Bone marrow (tissue), 2 donors: ENCODE results near the gene REPIN1.

Source experiments
- DNase-seq, 2 donors: peaks; one replicate each; lab custom pipeline; 2025; lab: John Stamatoyannopoulos, UW

The REPIN1 gene

DNA sequence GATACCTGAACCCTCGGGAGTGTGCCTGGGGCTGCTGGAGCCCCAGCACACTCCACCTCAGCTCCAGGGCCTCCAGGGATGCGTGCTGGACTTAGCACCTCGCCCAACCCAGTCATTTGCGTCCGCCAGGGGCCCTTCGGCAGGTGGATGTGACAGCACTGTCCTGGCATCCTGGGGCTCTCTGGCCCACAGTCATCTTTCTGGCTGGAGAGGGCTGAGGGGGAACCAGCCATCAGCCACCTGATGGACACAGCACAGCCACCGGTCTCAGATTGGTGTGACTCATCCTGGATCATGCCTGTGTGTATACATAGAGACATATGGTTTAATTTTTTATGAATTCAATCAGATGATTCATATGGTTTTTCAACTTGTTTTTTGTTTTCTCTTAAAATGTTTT, 21.6 kb downstream of the REPIN1 start:
- DNase-seq: no peak

DNA sequence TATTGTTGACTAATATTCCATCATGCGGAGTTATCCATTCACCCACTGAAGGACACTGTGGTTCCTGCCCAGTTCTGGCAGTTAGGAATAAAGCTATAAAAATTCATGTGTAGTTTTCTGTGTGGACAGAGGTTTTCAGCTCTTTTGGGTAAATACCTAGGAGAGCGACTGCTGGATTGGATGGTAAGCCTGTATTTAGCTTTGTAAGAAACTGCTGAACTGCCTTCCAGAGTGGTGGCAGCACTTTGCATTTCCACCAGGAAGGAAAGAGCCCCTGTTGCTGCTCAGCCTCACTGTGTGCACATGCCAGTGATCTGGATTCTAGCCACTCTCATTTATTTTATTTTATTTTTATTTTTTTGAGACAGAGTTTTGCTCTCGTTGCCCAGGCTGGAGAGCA, 24.7 kb downstream of the REPIN1 start:
- no peak for DNase-seq

DNA sequence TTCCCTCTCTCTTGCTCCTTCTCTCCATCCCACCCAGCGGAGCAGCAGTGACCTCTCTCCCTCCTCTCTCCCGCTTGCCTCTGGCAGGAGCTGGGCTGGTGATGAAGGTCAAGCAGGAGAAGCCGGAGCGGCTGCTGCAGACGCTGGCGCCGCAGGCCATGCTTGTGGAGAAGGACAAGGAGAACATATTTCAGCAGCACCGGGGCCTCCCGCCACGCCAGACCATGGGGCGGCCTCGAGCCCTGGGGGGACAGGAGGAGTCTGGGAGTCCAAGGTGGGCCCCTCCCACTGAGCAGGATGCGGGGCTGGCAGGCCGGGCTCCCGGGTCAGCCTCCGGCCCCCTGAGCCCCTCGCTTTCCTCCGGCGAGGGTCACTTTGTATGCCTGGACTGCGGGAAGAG, 27.8 kb downstream of the REPIN1 start:
- DNase-seq: no peak

DNA sequence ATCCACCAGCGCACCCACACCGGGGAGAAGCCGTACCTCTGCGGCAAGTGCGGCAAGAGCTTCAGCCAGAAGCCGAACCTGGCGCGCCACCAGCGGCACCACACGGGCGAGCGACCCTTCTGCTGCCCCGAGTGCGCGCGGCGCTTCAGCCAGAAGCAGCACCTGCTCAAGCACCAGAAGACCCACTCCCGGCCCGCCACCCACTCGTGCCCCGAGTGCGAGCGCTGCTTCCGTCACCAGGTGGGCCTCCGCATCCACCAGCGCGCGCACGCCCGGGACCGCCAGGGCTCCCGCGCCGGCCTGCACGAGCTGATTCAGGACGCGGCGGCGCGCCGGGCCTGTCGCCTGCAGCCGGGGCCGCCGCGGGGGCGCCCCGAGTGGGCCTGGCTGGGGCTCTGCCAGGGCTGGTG, 28.2 kb downstream of the REPIN1 start:
- no peak for DNase-seq

DNA sequence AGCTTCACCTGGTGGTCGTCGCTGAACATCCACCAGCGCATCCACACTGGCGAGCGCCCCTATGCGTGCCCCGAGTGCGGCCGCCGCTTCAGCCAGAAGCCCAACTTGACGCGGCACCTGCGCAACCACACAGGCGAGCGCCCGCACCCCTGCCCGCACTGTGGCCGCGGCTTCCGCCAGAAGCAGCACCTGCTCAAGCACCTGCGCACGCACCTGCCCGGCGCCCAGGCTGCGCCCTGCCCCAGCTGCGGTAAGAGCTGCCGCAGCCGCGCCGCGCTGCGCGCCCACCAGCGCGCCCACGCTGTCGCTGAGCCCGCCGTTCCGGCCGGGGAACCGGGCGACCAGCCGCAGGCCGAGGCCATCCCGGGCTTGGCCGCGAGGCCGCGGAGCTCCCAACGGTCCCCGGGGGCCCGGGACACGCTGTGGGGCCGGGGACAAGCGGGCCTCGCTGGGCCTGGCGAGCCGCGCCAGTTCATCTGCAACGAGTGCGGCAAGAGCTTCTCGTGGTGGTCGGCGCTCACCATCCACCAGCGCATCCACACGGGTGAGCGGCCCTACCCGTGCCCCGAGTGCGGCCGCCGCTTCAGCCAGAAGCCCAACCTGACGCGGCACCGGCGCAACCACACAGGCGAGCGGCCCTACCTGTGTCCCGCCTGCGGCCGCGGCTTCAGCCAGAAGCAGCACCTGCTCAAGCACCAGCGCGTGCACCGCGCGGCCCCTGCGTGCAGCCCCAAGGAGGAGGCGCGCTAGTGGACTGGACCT, 28.9 kb downstream of the REPIN1 start:
- no peak for DNase-seq

DNA sequence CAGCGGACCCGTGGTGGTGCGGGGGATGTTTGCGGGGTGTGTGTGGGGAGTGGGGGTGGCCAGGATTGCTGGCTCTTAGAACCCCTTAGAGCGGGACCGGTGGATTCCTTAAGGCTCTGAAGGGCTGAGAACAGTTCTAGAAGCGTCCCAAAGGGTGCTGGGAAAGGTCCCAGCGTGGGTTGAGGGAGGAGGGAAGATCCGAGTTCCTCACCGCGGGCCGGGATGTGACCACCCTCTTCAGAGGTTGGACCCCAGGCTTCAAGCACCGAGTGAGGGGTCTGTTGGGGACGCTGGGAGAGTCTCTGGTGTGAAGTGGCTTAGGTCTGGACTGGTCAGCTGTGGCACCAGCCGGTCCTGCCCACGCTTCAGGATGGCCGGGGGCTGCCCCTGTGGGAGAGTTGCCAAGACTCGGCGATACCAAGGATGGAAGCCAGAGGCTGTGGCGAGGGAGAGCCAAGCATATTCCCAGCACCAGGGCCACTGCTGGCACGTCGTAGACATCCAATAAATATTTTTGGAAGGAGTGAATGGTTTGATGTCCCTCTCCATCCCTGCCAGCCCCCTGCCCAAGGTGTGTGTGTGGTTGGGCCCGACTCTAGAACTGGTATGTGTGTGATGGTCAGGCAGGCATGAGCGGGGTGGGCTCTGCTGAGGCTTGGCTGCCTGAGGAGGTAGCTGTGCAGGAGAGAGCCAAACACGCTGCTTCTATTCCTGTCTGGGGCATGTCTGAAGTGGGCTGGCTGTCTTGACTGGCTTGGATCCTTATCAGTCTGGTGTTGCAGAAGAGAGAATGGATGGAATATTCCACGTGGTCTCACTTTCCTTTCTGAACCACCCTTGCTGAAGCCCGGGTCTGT, 29.7 kb downstream of the REPIN1 start:
- DNase-seq: no peak

DNA sequence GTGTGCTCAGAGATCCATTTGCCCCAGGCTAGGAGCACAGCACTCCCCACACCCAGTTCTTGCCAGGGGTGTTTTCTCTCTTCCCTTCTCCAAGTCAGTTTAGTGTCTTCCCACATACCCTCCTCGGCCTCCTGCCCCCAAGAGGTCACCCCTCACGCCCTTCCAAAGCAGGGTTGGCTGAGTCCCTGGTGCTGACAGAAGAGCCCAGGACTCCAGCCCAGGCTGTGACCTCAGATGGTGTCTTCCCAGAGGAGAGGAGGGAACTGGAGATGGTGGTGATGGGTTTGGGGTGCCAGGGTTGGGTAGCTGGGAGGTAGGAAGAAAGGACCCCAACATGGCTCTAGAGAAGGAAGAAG, 30.3 kb downstream of the REPIN1 start:
- no peak for DNase-seq

DNA sequence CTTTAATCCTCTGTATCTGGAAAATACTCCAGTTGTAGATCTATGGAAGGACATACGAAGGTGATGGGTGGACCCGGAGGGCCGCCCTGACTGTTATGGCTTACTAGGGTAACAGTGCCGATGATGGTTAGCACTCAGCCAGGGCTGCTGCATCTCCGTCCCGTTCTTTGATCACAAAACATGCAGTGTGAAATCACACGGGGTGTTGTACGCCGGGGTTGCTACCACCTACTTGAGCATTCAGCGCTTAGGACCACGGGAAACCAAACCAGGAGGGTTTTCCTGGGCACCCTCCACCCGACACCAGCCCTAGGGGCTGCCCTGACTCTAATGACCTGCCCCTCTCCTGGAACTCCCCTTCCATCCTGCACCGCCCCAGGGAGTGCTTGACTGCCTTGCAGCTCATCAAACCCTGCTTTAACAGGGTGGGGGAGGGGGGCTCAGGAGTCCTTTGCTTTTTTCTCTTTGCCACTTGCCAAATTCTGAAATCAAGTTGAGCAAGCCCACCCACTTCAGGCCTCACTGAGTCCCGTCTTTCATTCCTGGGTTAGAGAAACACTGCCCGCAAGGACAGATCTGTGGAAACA, 30.9 kb downstream of the REPIN1 start:
- DNase-seq: no peak

DNA sequence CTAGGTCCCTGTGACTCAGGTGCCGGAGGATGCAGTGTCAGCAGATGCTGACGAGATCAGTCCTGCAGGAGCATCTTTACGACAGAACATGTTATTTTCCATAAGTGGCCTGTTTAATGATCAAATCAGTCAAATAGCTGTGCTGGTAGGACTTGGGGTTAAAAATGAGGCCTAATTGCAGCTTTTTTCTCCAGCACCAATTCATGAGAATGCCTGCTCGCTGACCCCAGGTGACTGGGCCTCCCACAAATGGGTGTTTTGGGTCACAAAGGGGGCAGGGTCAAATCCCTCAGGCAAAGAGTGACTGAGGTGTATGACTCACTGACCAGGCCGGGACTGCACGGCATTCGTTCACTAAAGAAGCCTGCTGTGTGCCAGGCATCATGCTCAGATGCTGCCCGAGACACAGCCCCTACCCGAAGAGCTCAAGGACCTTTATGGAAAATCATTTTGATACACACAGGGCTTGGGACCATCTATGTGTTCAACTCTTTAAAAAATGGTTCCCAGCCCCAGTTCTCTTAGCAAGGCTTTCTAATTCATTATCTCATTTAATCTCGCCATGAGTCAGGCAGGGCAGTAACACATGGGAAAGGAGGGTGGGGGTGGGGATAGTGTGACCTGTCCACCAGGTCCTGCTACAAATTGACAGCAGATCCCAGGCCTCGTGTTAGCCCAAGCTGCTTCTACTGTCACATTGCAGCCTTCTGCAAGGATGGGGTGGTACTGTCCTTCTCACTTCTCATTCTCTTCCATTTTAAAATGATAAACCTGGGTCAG, 31.6 kb downstream of the REPIN1 start:
- no peak for DNase-seq

DNA sequence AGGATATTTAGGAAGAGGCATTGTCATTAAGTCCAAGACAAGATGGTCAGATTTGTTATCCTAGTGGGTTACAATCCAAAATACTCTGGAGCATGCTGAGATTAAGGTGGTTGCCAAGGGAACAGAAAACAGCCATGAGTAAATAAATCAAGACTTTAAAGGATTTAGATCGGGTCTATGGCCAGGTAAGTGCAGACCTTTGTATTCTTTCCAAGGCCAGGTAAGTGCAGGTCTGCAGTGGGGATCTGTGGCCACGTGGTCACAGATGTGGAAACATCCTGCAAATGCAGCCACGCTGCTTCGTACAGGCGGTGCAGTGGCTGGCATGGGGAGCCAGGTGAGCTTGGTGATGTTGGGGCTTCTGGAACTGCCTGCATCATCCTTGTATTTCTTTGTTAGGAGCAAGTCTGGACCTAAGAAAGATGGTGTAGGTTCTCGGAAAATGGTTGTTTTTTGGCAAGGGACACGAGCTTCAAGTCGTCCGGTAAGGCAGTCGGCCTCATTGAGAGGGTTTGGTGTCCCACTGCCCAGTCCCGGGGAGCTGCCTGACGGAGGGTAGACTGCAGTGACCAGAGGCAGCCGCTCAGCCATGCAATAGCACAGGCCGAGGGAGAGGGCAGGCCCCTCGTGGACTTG, 32.3 kb downstream of the REPIN1 start:
- no peak for DNase-seq

DNA sequence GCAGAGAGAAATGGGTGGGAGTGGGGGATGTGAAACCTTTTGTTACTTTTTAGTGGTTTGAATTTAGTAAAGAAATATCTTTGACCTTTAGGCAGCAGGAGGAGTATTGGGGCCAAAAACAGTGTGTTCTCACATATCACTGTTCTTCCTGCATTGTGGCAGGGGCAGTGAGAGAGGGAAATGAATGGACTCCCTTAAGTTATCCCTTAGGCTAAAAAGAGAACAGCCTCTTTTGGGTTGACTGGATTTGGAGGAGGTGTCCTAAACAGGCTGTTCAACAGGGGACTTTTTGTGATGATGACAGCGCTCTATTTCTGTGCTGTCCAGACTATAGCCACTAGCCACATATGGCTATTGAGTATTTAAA, 32.8 kb downstream of the REPIN1 start:
- no peak for DNase-seq

DNA sequence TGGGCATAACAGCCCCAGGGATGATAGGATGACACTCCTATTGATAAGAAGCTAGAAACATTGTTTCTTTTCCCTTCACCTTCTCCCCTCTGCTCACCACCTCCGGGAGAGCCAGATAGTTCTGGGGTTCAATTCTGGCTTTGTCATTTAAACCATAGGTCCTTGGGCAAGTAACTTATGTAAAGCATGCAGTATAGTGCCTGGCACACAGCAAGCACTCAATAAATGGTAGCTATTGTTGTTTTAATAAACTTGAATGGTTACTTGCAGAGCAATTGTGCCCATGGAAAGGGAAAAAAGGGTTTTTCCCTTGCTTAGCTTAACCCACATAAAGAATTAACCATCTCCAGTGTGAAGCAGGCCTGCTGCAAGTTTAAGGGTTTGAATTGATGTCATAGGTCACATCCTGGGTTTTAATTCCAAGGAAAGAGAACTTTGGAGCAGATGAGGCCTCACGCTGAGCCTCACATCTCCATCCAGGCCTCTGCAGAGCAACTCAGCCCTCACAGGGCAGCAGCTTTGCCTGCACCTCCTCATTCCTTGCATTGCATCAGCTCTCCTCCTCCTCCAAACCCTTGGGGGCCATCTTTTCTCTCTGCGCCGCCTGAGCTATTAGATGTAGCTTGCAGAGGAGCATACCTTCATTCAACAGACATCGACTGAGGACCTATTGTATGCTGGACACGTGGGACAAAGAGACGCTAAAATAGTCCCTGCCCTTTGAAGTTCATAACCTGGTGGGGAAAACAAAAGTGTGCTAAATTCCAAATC, 33.4 kb downstream of the REPIN1 start:
- no peak for DNase-seq

DNA sequence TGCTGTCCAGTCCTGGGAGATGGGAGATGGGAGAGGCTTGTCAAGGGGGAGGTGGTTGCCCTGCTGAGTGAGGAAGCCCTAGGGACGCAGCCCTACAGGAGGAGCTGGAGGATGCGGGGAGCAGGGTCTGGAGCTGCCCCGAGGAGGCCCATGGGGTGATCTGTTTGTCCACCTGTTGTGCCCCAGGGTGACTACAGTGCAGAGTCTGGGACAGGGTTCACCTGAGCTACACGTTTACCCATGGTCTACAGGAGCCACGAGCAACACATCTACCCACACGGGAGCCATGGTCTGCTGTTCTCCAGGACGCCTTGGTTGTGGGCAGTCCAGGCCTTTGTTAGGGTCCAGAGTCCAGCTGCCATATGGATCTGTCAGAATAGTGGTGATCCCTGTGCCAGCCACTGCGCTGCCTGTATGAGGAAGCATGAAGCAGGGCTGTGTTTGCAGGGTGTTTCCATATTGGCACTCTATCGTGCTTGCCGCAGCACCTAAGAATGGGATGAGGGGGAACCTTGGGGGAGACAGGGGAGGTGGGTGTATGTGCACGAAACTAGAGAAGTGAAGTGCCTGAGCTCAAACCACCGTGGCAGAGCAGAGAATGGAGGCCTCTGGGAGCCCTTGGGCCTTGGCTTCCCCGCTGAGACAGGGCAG, 34.2 kb downstream of the REPIN1 start:
- no peak for DNase-seq

DNA sequence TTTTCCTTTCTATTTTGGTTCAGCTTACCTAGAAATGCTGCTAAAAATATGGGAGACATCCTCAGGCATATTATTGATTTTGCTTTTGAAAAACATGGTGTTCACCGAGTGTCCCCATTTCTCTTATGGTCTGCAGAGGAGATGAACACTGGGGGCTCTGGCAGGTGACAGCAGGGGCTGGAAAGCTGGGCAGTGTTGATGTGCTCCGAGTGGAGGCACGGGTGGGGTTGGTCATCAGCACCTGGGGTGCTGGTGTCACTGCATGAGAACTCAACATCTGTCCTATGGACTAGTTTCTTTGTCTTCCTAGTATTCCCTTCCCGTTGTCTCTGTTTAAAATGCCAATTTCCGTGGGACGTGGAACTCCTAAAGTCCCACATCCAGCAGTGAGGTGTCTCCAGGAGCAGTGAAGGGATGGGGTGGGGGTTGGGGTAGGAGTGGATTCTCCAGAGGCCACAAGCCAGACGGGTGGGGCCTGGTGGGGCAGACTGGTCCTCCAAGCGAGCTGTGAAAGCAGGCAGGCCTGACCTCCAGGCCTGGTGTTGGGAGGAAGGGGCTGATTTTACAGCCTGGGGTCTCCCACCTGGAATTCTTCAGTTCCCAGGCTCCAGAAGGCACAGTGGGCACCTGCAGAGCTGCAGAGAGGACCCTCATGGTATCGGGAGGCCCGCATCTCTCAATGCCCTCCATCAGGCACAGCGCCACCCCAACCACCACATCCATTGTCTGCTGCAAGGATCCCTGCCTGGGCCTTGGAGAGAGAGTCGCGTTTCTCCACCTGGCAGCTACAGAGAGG, 35.0 kb downstream of the REPIN1 start:
- no peak for DNase-seq

DNA sequence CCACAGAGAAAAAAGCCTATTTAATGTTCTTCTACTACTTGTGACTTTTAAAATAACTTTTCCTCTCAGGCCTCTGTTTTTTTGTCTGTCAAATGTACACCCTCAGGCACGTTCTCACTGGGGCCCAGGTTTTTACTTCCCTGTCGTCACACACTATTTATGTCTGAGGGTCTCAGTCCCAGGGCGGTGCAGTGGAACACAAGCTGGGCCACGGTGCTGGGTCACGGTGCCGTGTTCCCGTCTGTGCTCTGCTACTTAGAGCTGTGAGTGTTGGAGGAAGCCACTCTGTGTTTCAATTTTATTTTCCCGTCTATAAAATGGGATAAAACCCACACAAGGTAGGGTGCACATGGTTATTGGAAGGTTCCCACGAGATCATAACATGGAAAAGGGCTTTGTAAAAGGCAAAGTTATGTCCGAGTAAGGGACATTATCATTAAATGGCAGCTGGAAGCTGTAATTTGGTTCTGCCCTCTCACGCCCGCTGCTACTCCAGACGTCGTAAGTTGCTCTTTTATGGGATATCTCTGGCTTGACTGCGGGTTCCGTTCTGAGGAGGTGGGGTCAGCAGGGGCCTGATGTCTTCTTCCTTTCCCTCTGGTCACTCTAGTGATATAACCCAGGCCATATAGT, 35.7 kb downstream of the REPIN1 start:
- peak in 1 of 2 donors; percentile 37 for DNase-seq

DNA sequence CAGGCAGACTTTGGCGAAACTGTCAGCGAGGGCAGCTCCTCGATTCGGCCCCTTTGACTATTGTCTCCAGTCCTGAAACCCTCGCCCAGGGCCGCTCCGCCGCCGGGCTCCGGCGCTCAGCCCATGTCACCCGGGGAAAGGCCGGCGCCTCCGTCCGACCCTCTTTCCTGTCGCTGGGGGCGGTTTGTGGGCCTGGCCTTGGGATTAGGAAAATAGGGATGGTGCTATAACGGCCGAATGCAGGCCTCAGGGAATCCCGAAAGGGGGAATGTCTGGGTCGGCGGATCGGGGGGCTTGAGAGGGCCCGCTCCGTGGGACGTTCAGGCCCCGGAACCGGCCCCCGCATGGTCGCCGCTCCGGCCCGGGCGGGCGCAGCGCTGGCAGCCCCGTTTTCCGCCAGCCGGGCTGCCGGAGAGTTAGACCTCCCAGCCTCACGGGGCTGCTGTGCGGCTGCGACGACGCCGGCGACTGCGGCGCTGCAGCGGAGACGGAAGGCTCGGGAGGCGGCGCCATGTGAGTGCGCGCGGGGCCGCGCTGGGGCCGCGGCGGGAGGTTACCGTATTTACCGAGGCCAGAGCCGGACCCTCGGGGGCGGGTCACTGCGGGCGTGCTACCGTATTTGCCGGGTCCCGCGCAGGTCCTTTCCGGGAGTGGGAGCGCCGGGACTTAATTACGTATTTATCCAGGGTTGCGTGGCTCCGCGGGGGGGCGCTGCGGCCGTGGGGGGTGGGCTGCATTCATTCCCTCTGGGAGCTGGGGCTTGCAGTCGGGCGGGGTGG, 36.4 kb downstream of the REPIN1 start:
- DNase-seq: peak; percentile 48 to 72

DNA sequence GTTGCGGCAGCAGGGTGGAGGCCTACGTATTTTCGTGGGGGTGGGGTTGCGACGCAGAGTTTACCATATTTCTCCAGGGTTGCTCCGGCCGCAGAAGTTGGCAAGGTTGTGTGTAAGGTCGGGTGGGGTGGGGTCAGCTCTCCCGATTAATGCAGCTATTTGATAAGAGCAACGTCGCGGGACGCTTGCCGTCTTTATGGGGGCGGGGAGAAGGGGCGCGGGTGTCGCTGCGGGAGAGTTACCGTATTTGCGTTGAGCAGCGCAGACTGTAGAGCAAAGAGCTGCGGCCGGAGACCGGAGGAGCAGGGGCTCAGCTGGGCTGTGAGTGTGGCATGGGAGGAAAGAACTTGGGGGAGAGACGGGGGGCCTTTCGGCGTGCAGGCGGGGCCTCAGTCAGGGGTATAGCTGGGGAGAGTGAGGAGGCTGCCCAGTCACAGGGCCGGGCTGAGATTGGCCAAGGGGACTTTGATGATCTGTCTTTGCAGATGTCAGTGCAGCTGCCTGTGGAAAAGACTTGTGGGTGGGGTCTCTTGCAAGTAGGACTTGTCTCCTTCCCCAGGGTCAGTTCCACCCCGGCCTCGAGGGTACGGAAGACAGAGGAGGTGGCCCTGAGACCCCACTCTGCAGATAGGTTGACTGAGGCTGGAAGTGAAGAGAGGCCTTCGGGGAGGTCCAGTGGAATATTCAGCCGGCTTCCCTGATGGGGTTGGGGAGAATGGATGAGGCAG, 37.1 kb downstream of the REPIN1 start:
- DNase-seq: no peak

DNA sequence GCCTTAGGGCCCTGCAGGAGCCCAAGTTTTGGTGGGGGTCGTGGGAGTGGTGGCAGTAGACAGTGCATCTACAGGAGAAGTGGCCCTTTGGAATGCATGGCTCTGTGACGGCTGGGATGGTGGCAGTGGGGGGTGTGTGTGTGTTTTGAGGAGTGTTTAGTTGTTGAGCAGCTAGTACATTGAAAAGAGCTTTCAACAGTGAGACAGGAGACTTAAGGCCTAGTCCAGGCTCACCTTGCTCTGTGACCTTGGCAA, 37.6 kb downstream of the REPIN1 start:
- no peak for DNase-seq
